B cell (primary cell): ENCODE results near the gene SLC16A14.

Experiments
- CTCF ChIP-seq: fragments of 200-600 bp; IDR thresholded peaks from one replicate; pipeline ENCODE4 v1.8.0; 2022; ENCODE audit warnings: antibody characterized with exemption, mild to moderate bottlenecking
- EZH2 ChIP-seq: IDR thresholded peaks from 2 replicates; pipeline ENCODE4 v1.6.1; 2012; ENCODE audit warnings: borderline replicate concordance, low read depth, mild to moderate bottlenecking, moderate library complexity, low read length; ENCODE audit not compliant: insufficient read depth, poor library complexity, severe bottlenecking

GRCh38 chr2:230043025-230043424 is 25.7 kb downstream of the SLC16A14 start:
- TF ChIP-seq CTCF: no peak
- no peak for TF ChIP-seq EZH2
